ENCODE results near the gene GLI2.

GLI2 gene

DNA sequence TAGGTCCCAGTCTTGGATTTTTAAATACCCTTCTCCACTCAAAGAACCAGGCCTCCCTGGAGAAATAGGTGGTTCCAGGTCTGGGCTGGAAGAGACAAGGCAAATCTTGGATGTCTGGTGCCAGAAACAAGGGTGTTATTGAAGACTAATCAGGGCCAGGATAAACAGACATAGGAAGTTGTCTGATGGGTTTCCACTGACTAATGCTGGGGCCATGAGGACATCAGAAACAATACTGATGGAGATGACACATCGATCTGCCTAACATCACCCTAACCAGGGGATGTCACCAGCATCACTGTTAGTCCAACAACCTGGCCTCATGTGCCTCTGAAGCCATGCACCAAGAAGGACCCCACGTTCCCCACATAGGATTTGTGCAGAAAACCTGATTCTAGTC, 42.5 kb upstream of the GLI2 start:
- TF ChIP-seq ZFX (IDR thresholded peaks at IDR 0.05): no peak
- no peak for TF ChIP-seq CTCF (conservative IDR thresholded peaks at IDR 0.05)
- no peak overlapping the region for H3K27ac ChIP-seq

- TF ChIP-seq CTCF (conservative IDR thresholded peaks at IDR 0.05) (no peak), ZFX (IDR thresholded peaks at IDR 0.05) (no peak)
- H3K27ac ChIP-seq: no peak overlapping the region
These were observed 41.6 kb upstream of the GLI2 start for GRCh38 chr2:120694034-120694433.

GRCh38 chr2:120697471-120697870, 38.2 kb upstream of the GLI2 start:
- no peak overlapping the region for H3K27ac ChIP-seq
- TF ChIP-seq ZFX (IDR thresholded peaks at IDR 0.05) (no peak), CTCF (conservative IDR thresholded peaks at IDR 0.05) (no peak)

- TF ChIP-seq CTCF (conservative IDR thresholded peaks at IDR 0.05): no peak
- TF ChIP-seq ZFX (IDR thresholded peaks at IDR 0.05): no peak
- H3K27ac ChIP-seq: no peak overlapping the region
These were observed 36.4 kb upstream of the GLI2 start for GRCh38 chr2:120699292-120699691.

DNA sequence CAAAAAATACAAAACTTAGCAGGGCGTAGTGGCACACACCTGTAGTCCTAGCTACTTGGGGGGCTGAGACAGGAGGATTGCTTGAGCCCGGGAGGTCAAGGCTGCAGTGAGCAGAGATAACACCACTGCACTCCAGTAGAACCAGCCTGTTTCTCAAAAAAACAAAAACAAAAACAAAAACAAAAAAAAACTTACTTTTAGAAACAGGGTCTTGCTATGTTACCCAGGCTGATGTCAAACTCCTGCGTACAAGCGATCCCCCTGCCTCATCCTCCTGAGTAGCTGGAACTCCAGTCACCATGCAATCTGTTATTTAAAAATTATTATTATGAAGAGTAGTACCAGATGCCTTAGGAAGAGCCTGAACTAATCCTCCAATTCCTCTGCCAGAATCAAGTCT, 35.0 kb upstream of the GLI2 start:
- no peak overlapping the region for H3K27ac ChIP-seq
- no peak for TF ChIP-seq CTCF (conservative IDR thresholded peaks at IDR 0.05)

- H3K27ac ChIP-seq: no peak overlapping the region
- TF ChIP-seq ZFX (IDR thresholded peaks at IDR 0.05) (no peak), CTCF (conservative IDR thresholded peaks at IDR 0.05) (no peak)
These were observed 34.6 kb upstream of the GLI2 start for GRCh38 chr2:120701096-120701495.

DNA sequence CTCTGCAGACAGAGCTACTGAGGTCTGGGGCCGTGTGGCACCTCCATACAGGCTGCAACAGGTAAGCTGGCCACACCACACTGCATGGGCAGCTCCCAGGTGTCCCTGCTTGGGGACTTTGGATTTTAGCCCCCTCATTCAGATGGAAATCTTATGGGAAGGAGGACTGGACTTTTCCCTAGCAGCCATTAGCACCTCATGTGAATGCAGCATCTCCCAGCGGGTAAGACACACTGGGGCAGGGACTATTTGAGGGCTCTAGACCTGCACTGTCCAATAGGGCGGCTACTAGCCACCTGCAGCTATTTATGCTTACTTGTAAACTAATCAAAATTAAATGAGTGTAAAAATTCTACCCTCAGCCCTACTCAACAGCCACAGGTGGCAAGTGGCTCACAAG, 34.2 kb upstream of the GLI2 start:
- TF ChIP-seq CTCF (conservative IDR thresholded peaks at IDR 0.05) (no peak), ZFX (IDR thresholded peaks at IDR 0.05) (no peak)
- H3K27ac ChIP-seq: no peak overlapping the region
